Neutrophil (primary cell): Measurements from ENCODE around the gene PIK3R5.
"Not testable (repeated sequence)": the region's sequence is repeated elsewhere in the genome, so short reads cannot be mapped to it uniquely, and the experiment has no call there.

Experiments
- H3K27ac ChIP-seq: fragments of 200-600 bp; sonication (generic); 2 replicates; pipeline ENCODE4 v1.5.1; 2016; ENCODE audit warnings: mild to moderate bottlenecking, moderate library complexity
- H3K27me3 ChIP-seq: fragments of 200-600 bp; sonication (generic); 2 replicates; pipeline ENCODE4 v1.6.0; 2016; ENCODE audit warnings: mild to moderate bottlenecking
- H3K36me3 ChIP-seq: fragments of 200-600 bp; sonication (generic); 2 replicates; pipeline ENCODE4 v1.5.1; 2017
- H3K4me1 ChIP-seq, 2 experiments: fragments of 200-600 bp in 1 of 2; sonication (generic) in 1 of 2; 1 replicate in 1 of 2; 2 replicates in 1 of 2; pipeline versions ENCODE4 v1.5.1 to v1.6.1; 2013 to 2016; ENCODE audit warnings: low read depth in 1 of 2, low read length in 1 of 2, mild to moderate bottlenecking in 1 of 2, moderate library complexity in 1 of 2; ENCODE audit not compliant: control insufficient read depth in 1 of 2, insufficient read depth in 1 of 2
- H3K4me3 ChIP-seq, 2 experiments: fragments of 200-600 bp in 1 of 2; sonication (generic) in 1 of 2; 1 replicate in 1 of 2; 2 replicates in 1 of 2; pipeline ENCODE4 v1.5.1; 2013 to 2016; ENCODE audit warnings: low read depth in 1 of 2, low read length in 1 of 2, mild to moderate bottlenecking in 1 of 2, moderate library complexity in 1 of 2
- H3K9me3 ChIP-seq: fragments of 200-600 bp; sonication (generic); 2 replicates; pipeline ENCODE4 v1.5.1; 2016
- CTCF ChIP-seq: fragments of 200-600 bp; sonication (generic); IDR thresholded peaks from 2 replicates; pipeline ENCODE4 v1.5.1; 2016; ENCODE audit warnings: antibody characterized with exemption

The PIK3R5 gene

GRCh38 chr17:8991514-8992285, 26.2 kb upstream of the PIK3R5 start:
- peak; percentile 80 for TF ChIP-seq CTCF

GRCh38 chr17:8988263-8988935, 22.9 kb upstream of the PIK3R5 start:
- H3K4me3 ChIP-seq, H3K27ac ChIP-seq, H3K36me3 ChIP-seq, H3K27me3 ChIP-seq, H3K4me1 ChIP-seq, H3K9me3 ChIP-seq: not testable (repeated sequence)

More at GRCh38 chr17:8991514-8992285, 26.2 kb upstream of the PIK3R5 start:
- H3K4me3 ChIP-seq, result no peak overlapping the region
- H3K4me1 ChIP-seq, result peaks cover 8 to 9% of the 10 kb centered on the region in 2 experiments
- no peaks in the 10 kb centered on the region for H3K36me3 ChIP-seq
- no peaks in the 10 kb centered on the region for H3K9me3 ChIP-seq
- H3K27ac ChIP-seq, result peak overlapping the region; percentile 4
- no peaks in the 10 kb centered on the region for H3K27me3 ChIP-seq

- H3K27ac ChIP-seq, result no peak overlapping the region
- no peaks in the 10 kb centered on the region for H3K9me3 ChIP-seq
- H3K4me3 ChIP-seq, result no peak overlapping the region
- H3K4me1 ChIP-seq, result no peaks in the 10 kb centered on the region
- no peak for TF ChIP-seq CTCF
- H3K27me3 ChIP-seq, result no peaks in the 10 kb centered on the region
- no peaks in the 10 kb centered on the region for H3K36me3 ChIP-seq
Observed at GRCh38 chr17:8986295-8986694, 20.8 kb upstream of the PIK3R5 start.

GRCh38 chr17:8985054-8985701, 19.7 kb upstream of the PIK3R5 start:
- Histone ChIP-seq H3K27ac (peak overlapping the region; percentile 31), H3K36me3 (no peaks in the 10 kb centered on the region), H3K27me3 (no peaks in the 10 kb centered on the region), H3K4me1 (no peaks in the 10 kb centered on the region), H3K9me3 (no peaks in the 10 kb centered on the region), H3K4me3 (no peak overlapping the region)
- TF ChIP-seq CTCF, result no peak

GRCh38 chr17:8984225-8984624, 18.7 kb upstream of the PIK3R5 start:
- not testable (repeated sequence) for H3K9me3 ChIP-seq, H3K4me1 ChIP-seq, H3K27ac ChIP-seq, H3K36me3 ChIP-seq, H3K27me3 ChIP-seq, H3K4me3 ChIP-seq

- no peak for TF ChIP-seq CTCF
- no peaks in the 10 kb centered on the region for H3K36me3 ChIP-seq
- no peak overlapping the region for H3K4me3 ChIP-seq
- H3K27me3 ChIP-seq, result no peaks in the 10 kb centered on the region
- H3K9me3 ChIP-seq, result no peaks in the 10 kb centered on the region
- H3K27ac ChIP-seq, result no peak overlapping the region
- H3K4me1 ChIP-seq, result no peaks in the 10 kb centered on the region
Observed at GRCh38 chr17:8981443-8981842, 15.9 kb upstream of the PIK3R5 start.
